Stomach (tissue), 9 donors: Measurements from ENCODE around the gene PTPRK. TPM values are rescaled to one million over a fixed set of nuclear protein-coding genes. Genes with fewer than 3 reads are reported as not detected.

Experiments used
- DNase-seq, 2 donors: peaks; one replicate each; pipeline versions ENCODE4 v3.0.0 to v3.0.0-alpha.2; 2013 to 2019
- H3K27ac ChIP-seq, 5 donors: fragments of 200-600 bp in 4 of 5; sonication (generic) in 4 of 5; one replicate each; pipeline ENCODE4 v1.5.1; 2013 to 2019; ENCODE audit warnings: mild to moderate bottlenecking in 1 of 5, moderate library complexity in 1 of 5
- H3K27me3 ChIP-seq, 3 donors: fragments of 200-600 bp; sonication (generic); one replicate each; pipeline ENCODE4 v1.5.1; 2017 to 2019; ENCODE audit warnings: mixed run types in 1 of 3
- H3K36me3 ChIP-seq, 4 donors: fragments of 200-600 bp; sonication (generic); 1 replicate in 3 of 4; 2 replicates in 1 of 4; pipeline ENCODE4 v1.5.1; 2016 to 2019
- H3K4me1 ChIP-seq, 4 donors: fragments of 200-600 bp; sonication (generic); one replicate each; pipeline ENCODE4 v1.5.1; 2016 to 2019
- H3K4me3 ChIP-seq, 4 donors: fragments of 200-600 bp; sonication (generic) in 3 of 4; one replicate each; pipeline ENCODE4 v1.5.1; 2016 to 2019; ENCODE audit warnings: mild to moderate bottlenecking in 1 of 4
- H3K9me3 ChIP-seq, 4 donors: fragments of 200-600 bp; sonication (generic); one replicate each; pipeline ENCODE4 v1.5.1; 2016 to 2019
- CTCF ChIP-seq, 7 experiments: fragments of 450-650 bp in 4 of 7; fragments of 200-600 bp in 3 of 7; sonication (generic) in 3 of 7; IDR thresholded peaks; one replicate each; pipeline ENCODE4 v1.5.1; 2016 to 2019; ENCODE audit warnings: antibody characterized with exemption in 7 of 7, control low read depth in 2 of 7, mild to moderate bottlenecking in 1 of 7
- EP300 ChIP-seq: sonication (generic); formaldehyde crosslinking; IDR thresholded peaks from one replicate; pipeline ENCODE4 v1.6.1; 2017; ENCODE audit warnings: antibody characterized with exemption
- POLR2A ChIP-seq, 4 donors: fragments of 450-650 bp; IDR thresholded peaks; one replicate each; pipeline ENCODE4 v1.6.1; 2016; ENCODE audit warnings: antibody characterized with exemption in 4 of 4, control low read depth in 2 of 4, mild to moderate bottlenecking in 1 of 4, moderate library complexity in 1 of 4
- POLR2AphosphoS5 ChIP-seq, 3 donors: sonication (generic); formaldehyde crosslinking; IDR thresholded peaks; one replicate each; pipeline ENCODE4 v1.6.1; 2016; ENCODE audit warnings: antibody characterized with exemption in 3 of 3
- WGBS, 5 donors: extraction: QIAGEN DNeasy Blood & Tissue Kit in 3 of 5; methylation state at CpG; one replicate each; pipeline versions ENCODE4 v1.1.5 to v1.1.7; 2013 to 2018; 5-methylcytosine and 5-hydroxymethylcytosine counted together
- intact Hi-C: fragments of 100-400 bp; cut with DNase I; formaldehyde crosslinking; loops from one replicate; pipeline ENCODE4 v1.15.1; 2023; ENCODE audit warnings: low total_unique reads
- polyA plus RNA-seq, 3 donors: library from polyadenylated mRNA; stranded (reverse); fragments of 200-250 nt; gene quantifications; one replicate each; pipeline ENCODE4 v1.2.3, GENCODE V29; 2013
- total RNA-seq, 5 donors: library from RNA; depleted of rRNA; stranded (reverse); fragments of >200 nt; gene quantifications; one replicate each; pipeline versions ENCODE4 v1.1.0 to v1.2.3, GENCODE V29; 2014 to 2016
- donor health status: healthy with polysubstance abuse.
- donor health status: Bipolar disorder and iron deficiency.
- donor health status: healthy.

PTPRK gene
- total and polyA plus RNA-seq, 8 donors: 7.0 to 644 (median 114) TPM

- H3K27me3 ChIP-seq: no peaks in the 10 kb centered on the region
- intact Hi-C loops: no loop called here
- DNase-seq: no peak
- H3K27ac ChIP-seq: no peak overlapping the region
- peaks cover 0 to 15% (median 4%) of the 10 kb centered on the region in 4 donors for H3K4me1 ChIP-seq
- whole genome bisulfite sequencing, 5 donors: 62 to 79% (median 73%) methylated on average over 1 of the region's 1 CpG
- H3K9me3 ChIP-seq: no peaks in the 10 kb centered on the region
- H3K4me3 ChIP-seq: no peak overlapping the region
- no peaks in the 10 kb centered on the region for H3K36me3 ChIP-seq
- TF ChIP-seq POLR2AphosphoS5 (IDR thresholded peaks at IDR 0.05) (no peak), EP300 (no peak), POLR2A (IDR thresholded peaks at IDR 0.05) (no peak), CTCF (IDR thresholded peaks at IDR 0.05) (no peak)
These were observed 215.2 kb downstream of the PTPRK start for GRCh38 chr6:128305228-128305627.

- Histone ChIP-seq H3K4me1 (peaks cover 0 to 11% (median 4%) of the 10 kb centered on the region in 4 donors), H3K9me3 (no peaks in the 10 kb centered on the region), H3K4me3 (no peak overlapping the region), H3K27me3 (no peaks in the 10 kb centered on the region), H3K27ac (no peak overlapping the region), H3K36me3 (no peaks in the 10 kb centered on the region)
- WGBS, 5 donors: 78 to 93% (median 88%) methylated on average over 2 of the region's 2 CpGs
- DNase-seq: no peak
- intact Hi-C loops: no loop called here
- TF ChIP-seq EP300 (no peak), CTCF (IDR thresholded peaks at IDR 0.05) (no peak), POLR2AphosphoS5 (IDR thresholded peaks at IDR 0.05) (no peak), POLR2A (IDR thresholded peaks at IDR 0.05) (no peak)
These were observed 216.5 kb downstream of the PTPRK start for GRCh38 chr6:128303870-128304269.

- TF ChIP-seq CTCF (IDR thresholded peaks at IDR 0.05): no peak
- no peak for TF ChIP-seq EP300
- TF ChIP-seq POLR2AphosphoS5 (IDR thresholded peaks at IDR 0.05): no peak
- no peak for TF ChIP-seq POLR2A (IDR thresholded peaks at IDR 0.05)
- Histone ChIP-seq H3K9me3 (no peaks in the 10 kb centered on the region), H3K36me3 (no peaks in the 10 kb centered on the region), H3K4me3 (no peak overlapping the region), H3K27me3 (no peaks in the 10 kb centered on the region), H3K27ac (no peak overlapping the region), H3K4me1 (peaks cover 0 to 11% (median 4%) of the 10 kb centered on the region in 4 donors)
- no peak for DNase-seq
- WGBS, 5 donors: 90 to 99% (median 98%) methylated on average over 5 of the region's 5 CpGs
- intact Hi-C loops: no loop called here
These were observed 217.5 kb downstream of the PTPRK start for GRCh38 chr6:128302942-128303341.

GRCh38 chr6:128295670-128296069, 224.7 kb downstream of the PTPRK start:
- WGBS, 5 donors: 84 to 91% (median 87%) methylated on average over 2 of the region's 2 CpGs
- H3K9me3 ChIP-seq: no peaks in the 10 kb centered on the region
- no peaks in the 10 kb centered on the region for H3K4me1 ChIP-seq
- H3K36me3 ChIP-seq: no peaks in the 10 kb centered on the region
- intact Hi-C loops: no loop called here
- no peaks in the 10 kb centered on the region for H3K27me3 ChIP-seq
- TF ChIP-seq POLR2A (IDR thresholded peaks at IDR 0.05): no peak
- TF ChIP-seq EP300: no peak
- TF ChIP-seq POLR2AphosphoS5 (IDR thresholded peaks at IDR 0.05): no peak
- TF ChIP-seq CTCF (IDR thresholded peaks at IDR 0.05): no peak
- H3K4me3 ChIP-seq: no peak overlapping the region
- H3K27ac ChIP-seq: no peak overlapping the region
- no peak for DNase-seq
